Endometrial microvascular endothelial cells (primary cell): ENCODE results near the gene UQCRH. TPM values are rescaled to one million over a fixed set of nuclear protein-coding genes. Genes with fewer than 3 reads are reported as not detected.
"Not testable (repeated sequence)": the region's sequence is repeated elsewhere in the genome, so short reads cannot be mapped to it uniquely, and the experiment has no call there.

Experiments
- in situ Hi-C: cut with HindIII; loops from 2 replicates; pipeline ENCODE4 v1.10.0; 2017; ENCODE audit warnings: low sequenced_read_pairs, low pct_unique_long_range_greater_than_20kb; ENCODE audit errors: inconsistent ontology term
- total RNA-seq: library from RNA; depleted of rRNA; stranded (reverse); fragments of >200 nt; gene quantifications from one replicate; pipeline ENCODE4 v1.2.3, GENCODE V29; 2015; ENCODE audit errors: inconsistent ontology term

The UQCRH gene
- total RNA-seq, 1 donor from 2014 or later: 478 TPM

- in situ Hi-C loops: not testable (repeated sequence)
Observed at GRCh38 chr1:46329807-46330206, 26.3 kb downstream of the UQCRH start.

DNA sequence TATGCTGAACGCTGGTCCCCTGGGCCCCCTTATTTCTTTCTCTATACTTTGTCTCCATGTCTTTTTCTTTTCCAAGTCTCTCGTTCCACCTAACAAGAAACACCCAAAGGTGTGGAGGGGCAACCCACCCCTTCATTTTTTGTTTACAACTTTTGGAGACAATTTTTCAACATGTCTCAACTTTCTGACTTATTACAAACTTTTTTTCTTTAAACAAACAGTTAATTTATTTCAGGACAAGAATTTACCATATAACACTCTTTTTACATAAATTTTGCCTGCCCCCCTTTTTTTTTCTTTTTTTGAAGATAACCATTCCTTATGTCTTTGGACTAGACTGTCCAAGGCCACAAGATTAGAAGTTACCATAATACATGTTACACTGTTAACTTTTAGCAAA, 26.9 kb downstream of the UQCRH start:
- in situ Hi-C loops: not testable (repeated sequence)

- in situ Hi-C loops: not testable (repeated sequence)
Observed at GRCh38 chr1:46331786-46332540, 28.5 kb downstream of the UQCRH start.

- in situ Hi-C loops: no loop called here
Observed at GRCh38 chr1:46333300-46334029, 30.0 kb downstream of the UQCRH start.

DNA sequence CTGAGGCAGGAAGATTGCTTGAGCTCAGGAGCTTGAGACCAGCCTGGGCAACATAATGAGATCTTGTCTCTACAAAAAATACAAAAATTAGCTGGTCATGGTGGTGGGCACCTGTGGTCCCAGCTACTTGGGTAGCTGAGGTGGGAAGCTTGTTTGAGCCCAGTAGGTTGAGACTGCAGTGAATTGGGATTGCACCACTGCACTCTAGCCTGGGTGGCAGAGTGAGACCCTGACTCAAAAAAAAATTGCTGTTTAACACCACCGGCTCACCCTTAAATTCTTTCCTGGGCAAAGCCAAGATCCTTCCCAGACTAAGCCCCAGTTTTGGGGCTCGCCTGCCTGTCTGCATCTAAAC, 30.5 kb downstream of the UQCRH start:
- in situ Hi-C loops: no loop called here

GRCh38 chr1:46335081-46335480, 31.6 kb downstream of the UQCRH start:
- in situ Hi-C loops: no loop called here

DNA sequence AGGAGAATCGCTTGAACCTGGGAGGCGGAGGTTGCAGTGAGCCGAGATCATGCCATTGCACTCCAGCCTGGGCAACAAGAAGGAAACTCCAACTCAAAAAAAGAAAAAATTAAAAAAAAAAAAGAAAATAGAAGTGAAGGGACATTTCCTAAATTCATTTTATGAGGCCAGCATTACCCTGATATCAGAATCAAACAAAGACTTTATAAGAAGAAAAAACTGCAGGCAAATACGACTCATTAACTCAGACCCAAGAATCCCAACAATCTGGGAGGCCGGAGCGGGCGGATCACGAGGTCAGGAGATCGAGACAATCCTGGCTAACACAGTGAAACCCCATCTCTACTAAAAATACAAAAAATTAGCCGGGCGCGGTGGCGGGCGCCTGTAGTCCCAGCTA, 33.9 kb downstream of the UQCRH start:
- in situ Hi-C loops: not testable (repeated sequence)

- in situ Hi-C loops: no loop called here
Observed at GRCh38 chr1:46340404-46341221, 37.1 kb downstream of the UQCRH start, which contains the start of gene NSUN4. TSS of gene NSUN4 (plus strand) at chr1:46340807. CDS start at chr1:46340827, 20 bp downstream.

GRCh38 chr1:46341222-46342083, 38.0 kb downstream of the UQCRH start:
- in situ Hi-C loops: no loop called here

DNA sequence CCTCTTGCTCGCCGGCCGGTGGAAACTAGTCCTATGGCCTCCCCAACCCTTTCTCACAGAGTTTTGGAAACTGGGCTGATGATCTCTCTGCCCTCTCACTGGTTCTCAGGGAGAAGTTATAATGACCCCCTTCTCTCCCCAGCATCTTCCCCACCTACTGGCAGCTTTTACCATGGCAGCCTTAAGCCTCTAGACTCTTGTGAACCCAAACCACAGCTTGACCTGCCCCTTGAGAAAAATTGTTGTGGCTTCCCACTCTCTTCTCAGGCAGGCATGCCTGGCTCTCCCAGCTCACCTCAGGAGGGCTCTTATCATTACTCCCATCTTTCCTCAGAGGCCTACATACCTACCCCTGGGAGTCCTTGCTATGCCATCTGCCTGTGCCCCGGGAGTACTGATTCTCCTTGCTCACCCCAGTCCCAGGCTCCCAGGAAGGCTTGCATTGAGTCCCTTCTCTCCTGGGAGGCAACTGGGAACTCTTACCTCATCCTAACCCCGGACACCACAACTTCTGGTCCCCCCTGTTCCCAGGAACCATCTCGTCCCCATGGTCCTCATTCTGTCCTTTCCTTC, 38.7 kb downstream of the UQCRH start:
- in situ Hi-C loops: no loop called here

GRCh38 chr1:46342677-46343350, 39.3 kb downstream of the UQCRH start:
- in situ Hi-C loops: no loop called here

- in situ Hi-C loops: no loop called here
Observed at GRCh38 chr1:46343351-46343695, 39.8 kb downstream of the UQCRH start.

- in situ Hi-C loops: no loop called here
Observed at GRCh38 chr1:46343705-46344104, 40.2 kb downstream of the UQCRH start.

DNA sequence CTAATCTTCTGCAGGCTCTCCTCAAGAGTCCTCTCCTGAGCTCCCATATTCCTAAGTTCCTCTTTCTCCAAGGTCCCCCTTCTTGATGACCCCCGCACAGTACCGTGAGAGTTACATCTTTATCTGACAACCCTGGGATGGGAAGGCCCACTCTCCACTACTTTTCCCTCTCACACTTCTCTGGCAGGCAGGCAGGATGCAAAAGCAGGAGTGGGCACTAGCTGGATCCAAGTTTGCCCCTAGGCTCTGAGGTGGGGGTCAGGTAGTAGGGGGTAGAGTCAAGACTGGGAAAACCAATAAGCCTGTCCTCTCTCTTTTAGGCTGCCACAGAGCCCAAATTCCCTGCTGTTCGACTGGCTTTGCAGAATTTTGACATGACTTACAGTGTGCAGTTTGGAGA, 41.0 kb downstream of the UQCRH start:
- in situ Hi-C loops: no loop called here

DNA sequence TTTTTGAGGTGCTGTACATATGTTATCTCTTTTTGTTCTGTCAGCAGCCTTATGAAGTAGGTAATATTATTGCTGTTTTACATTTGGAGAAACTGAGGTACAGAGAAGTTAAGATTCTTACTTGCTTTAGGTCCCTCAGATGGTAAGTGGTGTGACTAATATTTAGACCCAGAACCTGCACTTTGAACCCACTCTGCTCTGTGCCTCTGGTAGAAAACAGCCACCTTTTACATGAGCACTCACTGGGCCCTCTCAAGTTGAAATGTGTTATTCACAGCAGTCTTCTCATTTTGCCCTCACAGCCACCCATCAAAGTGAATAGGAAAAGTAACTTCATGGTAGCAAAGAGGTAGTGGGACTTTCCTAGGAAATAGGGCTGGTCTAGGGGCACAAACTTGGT, 41.8 kb downstream of the UQCRH start:
- in situ Hi-C loops: no loop called here

DNA sequence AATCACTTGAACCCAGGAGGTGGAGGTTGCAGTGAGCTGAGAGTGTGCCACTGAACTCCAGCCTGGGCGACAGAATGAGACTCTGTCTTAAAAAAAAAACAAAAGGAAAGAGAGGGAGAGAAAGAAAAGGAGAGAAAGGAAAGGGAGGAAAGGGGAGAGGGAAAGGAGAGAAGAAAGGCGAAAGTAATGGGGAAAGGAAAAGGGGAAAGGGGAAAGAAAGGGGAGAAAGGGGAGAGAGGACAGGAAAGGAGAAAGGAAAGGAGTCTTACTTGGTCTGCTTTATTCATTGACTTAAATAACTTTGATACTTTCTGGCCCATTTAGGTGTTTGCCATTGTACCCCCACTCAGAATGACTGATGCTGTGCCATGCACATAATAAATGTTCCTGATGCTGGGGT, 48.9 kb downstream of the UQCRH start:
- in situ Hi-C loops: no loop called here

- in situ Hi-C loops: not testable (repeated sequence)
Observed at GRCh38 chr1:46355920-46356319, 52.4 kb downstream of the UQCRH start.

DNA sequence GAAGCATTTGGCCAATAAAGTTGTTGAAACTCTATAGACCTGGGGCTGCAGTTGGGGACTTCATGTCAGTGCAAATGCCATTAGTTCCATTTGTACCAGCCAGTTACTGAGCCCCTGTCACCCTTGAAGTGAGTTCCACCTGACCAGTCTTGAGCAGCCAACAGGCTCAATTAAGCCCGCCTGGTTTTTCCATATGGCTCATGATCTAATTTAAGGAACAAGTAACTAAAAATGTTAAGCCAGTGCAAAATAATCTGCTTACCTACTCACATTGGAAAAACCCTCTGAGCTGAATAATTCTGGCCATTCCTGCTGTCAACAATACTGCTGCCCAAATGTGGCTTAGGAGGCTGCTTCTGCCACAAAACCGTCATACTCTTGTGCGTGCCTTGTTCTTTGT, 58.7 kb downstream of the UQCRH start:
- in situ Hi-C loops: no loop called here
